22Rv1 (cell line): ENCODE data around the gene GALT.

Experiments used
- ZFX ChIP-seq: fragments of 450-650 bp; IDR thresholded peaks from 2 replicates; pipeline ENCODE4 v1.6.1; 2017; ENCODE audit warnings: antibody characterized with exemption, borderline replicate concordance
- TF ChIP-seq, protein P1 (sequence below): fragments of 450-650 bp; IDR thresholded peaks from 2 replicates; pipeline ENCODE4 v1.5.1; 2017; ENCODE audit warnings: mild to moderate bottlenecking

DNA sequence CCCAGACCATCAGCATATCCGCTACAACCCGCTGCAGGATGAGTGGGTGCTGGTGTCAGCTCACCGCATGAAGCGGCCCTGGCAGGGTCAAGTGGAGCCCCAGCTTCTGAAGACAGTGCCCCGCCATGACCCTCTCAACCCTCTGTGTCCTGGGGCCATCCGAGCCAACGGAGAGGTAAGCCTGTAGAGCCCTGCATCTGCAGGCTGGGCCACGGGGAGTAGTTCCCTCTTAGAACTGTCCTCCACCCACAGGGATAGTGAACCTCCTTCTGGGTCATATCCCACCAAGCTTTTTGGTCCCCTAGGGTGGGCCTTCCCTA lies 569 bp downstream of the GALT start:
- TF ChIP-seq, protein P1, sequence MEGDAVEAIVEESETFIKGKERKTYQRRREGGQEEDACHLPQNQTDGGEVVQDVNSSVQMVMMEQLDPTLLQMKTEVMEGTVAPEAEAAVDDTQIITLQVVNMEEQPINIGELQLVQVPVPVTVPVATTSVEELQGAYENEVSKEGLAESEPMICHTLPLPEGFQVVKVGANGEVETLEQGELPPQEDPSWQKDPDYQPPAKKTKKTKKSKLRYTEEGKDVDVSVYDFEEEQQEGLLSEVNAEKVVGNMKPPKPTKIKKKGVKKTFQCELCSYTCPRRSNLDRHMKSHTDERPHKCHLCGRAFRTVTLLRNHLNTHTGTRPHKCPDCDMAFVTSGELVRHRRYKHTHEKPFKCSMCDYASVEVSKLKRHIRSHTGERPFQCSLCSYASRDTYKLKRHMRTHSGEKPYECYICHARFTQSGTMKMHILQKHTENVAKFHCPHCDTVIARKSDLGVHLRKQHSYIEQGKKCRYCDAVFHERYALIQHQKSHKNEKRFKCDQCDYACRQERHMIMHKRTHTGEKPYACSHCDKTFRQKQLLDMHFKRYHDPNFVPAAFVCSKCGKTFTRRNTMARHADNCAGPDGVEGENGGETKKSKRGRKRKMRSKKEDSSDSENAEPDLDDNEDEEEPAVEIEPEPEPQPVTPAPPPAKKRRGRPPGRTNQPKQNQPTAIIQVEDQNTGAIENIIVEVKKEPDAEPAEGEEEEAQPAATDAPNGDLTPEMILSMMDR = peak; percentile 61
- TF ChIP-seq ZFX = no peak
